Skeletal muscle satellite cell (primary cell): Measurements from ENCODE around the gene SMAD1.
"Not testable (repeated sequence)": the region's sequence is repeated elsewhere in the genome, so short reads cannot be mapped to it uniquely, and the experiment has no call there.

Experiments
- H3K27me3 ChIP-seq: 2 replicates; pipeline ENCODE4 v1.7.0; 2013; ENCODE audit warnings: low read length; ENCODE audit not compliant: control insufficient read depth, insufficient read depth
- H3K36me3 ChIP-seq: 2 replicates; pipeline ENCODE4 v1.7.0; 2013; ENCODE audit warnings: mild to moderate bottlenecking, control low read depth, low read length; ENCODE audit not compliant: insufficient read depth
- H3K4me1 ChIP-seq: 2 replicates; pipeline ENCODE4 v1.7.0; 2013; ENCODE audit warnings: low read length; ENCODE audit not compliant: control insufficient read depth, insufficient read depth
- H3K4me2 ChIP-seq: 2 replicates; pipeline ENCODE4 v1.7.0; 2013; ENCODE audit warnings: mild to moderate bottlenecking, low read length
- H3K4me3 ChIP-seq: 2 replicates; pipeline ENCODE4 v1.7.0; 2013; ENCODE audit warnings: low read length
- H3K9ac ChIP-seq: 2 replicates; pipeline ENCODE4 v1.7.0; 2013; ENCODE audit warnings: mild to moderate bottlenecking, low read depth, low read length, moderate library complexity
- H3K9me3 ChIP-seq: replicated peaks from 2 replicates; pipeline ENCODE4 v1.7.0; 2013; ENCODE audit warnings: mild to moderate bottlenecking, control low read depth, low read length

The SMAD1 gene

DNA sequence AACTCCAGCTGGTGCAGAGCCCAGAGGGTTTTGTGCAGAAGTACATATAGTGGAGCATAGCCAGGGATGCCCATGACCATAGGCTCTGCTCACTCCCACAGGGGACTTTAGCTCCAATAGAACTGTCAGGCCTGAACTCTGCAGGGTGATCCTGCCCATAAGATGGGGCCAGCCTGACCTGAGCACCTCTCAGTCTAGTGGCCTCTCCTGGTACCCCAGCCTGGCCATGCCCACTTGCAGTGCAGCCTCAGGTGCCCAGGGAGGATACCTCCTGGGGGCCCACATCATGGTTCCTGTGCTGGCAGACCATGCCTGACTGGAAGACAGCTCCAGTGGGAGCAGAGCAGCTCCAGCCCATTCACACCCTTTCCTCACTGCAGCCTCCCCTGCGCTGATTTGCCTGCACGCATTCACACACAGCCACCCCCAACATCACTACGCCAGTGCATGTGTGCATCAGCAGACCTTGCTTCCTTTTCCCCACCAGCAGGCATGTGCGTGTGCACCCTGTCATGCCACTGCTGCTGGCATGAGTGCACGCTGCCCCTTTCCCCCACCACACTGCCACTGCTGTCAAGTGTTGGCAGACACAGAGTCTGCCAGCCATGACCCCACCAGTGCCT, 84.5 kb downstream of the SMAD1 start:
- Histone ChIP-seq H3K4me1 (no peaks in the 10 kb centered on the region), H3K27me3 (no peaks in the 10 kb centered on the region), H3K4me3 (no peak overlapping the region), H3K9ac (no peak overlapping the region), H3K9me3 (no peaks in the 10 kb centered on the region), H3K36me3 (no peaks in the 10 kb centered on the region), H3K4me2 (no peak overlapping the region)

DNA sequence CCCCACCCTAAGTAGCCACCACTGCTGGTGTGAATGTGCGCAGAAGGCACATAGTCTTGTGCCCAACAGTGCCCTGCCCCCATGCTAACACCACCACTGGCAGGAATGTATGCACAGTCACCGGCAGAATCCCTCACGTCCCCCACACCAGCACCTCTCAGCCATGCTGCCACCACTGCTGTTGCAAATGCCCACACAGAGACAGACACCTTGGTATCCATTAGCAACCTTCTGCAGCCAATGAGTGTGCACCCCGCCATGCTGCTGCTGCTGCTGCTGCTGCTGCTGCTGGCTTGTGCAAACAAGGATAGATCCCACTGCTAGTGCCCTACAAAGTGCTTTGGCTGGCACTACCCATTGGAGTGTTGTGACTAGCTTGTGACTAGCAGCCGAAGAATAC, 85.1 kb downstream of the SMAD1 start:
- no peaks in the 10 kb centered on the region for H3K36me3 ChIP-seq
- H3K9ac ChIP-seq, result no peak overlapping the region
- no peak overlapping the region for H3K4me3 ChIP-seq
- no peaks in the 10 kb centered on the region for H3K27me3 ChIP-seq
- H3K4me2 ChIP-seq, result no peak overlapping the region
- no peaks in the 10 kb centered on the region for H3K9me3 ChIP-seq
- no peaks in the 10 kb centered on the region for H3K4me1 ChIP-seq

DNA sequence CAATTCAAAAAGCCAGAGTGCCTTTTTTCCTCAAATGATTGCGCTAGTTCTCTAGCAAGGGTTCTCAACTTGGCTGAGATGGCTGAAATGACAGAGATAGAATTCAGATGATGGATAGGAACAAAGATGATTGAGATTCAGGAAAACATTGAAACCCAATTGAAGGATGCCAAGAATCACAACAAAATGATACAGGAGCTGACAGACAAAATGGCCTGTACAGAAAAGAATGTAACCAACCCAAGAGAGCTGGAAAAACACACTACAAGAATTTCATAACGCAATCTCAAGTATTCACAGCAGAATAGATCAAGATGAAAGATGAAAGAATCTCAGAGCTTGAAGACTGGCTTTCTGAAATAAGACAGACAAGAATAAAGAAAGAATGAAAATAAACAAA, 85.9 kb downstream of the SMAD1 start:
- H3K4me3 ChIP-seq, result no peak overlapping the region
- no peaks in the 10 kb centered on the region for H3K27me3 ChIP-seq
- H3K4me2 ChIP-seq, result no peak overlapping the region
- no peaks in the 10 kb centered on the region for H3K36me3 ChIP-seq
- H3K4me1 ChIP-seq, result no peaks in the 10 kb centered on the region
- no peak overlapping the region for H3K9ac ChIP-seq
- H3K9me3 ChIP-seq, result no peaks in the 10 kb centered on the region

DNA sequence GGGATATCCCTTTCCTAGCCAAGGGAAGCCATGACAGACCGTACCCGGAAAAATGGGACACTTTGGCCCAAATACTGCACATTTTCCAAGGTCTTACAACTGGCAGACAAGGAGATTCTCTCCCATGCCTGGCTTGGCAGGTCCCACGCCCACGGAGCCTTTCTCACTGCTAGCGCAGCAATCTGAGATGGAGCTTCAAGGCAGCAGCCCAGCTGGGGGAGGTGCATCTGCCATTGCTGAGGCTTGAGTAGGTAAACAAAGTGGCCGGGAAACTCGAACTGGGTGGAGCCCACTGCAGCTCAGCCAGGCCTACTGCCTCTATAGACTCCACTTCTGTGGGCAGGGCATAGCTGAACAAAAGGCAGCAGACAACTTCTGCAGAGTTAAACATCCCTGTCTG, 92.9 kb downstream of the SMAD1 start:
- H3K9ac ChIP-seq, H3K36me3 ChIP-seq, H3K4me3 ChIP-seq, H3K9me3 ChIP-seq, H3K4me1 ChIP-seq, H3K27me3 ChIP-seq, H3K4me2 ChIP-seq: not testable (repeated sequence)

DNA sequence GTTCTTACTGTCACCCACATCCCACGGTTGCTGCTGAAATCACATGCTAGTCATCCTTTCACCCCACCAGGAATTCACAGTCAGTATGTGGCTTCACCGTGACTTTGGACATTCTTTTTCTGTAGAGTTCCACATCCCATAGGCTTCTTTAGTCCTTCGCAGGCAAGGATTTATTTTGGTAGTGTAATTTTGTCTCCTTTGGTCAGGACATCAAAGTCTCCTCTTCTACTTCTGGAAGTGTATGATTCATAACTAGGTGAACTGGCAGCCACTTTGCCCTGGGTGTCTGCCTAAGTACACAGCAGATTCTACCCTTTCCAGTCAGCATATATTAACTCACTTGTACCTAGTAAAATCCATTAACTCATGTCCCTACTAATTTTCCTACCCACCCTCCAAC, 99.3 kb downstream of the SMAD1 start:
- H3K36me3 ChIP-seq, result no peaks in the 10 kb centered on the region
- H3K4me2 ChIP-seq, result no peak overlapping the region
- no peak overlapping the region for H3K9ac ChIP-seq
- H3K9me3 ChIP-seq, result no peaks in the 10 kb centered on the region
- H3K27me3 ChIP-seq, result peaks cover 10% of the 10 kb centered on the region
- no peak overlapping the region for H3K4me3 ChIP-seq
- no peaks in the 10 kb centered on the region for H3K4me1 ChIP-seq

DNA sequence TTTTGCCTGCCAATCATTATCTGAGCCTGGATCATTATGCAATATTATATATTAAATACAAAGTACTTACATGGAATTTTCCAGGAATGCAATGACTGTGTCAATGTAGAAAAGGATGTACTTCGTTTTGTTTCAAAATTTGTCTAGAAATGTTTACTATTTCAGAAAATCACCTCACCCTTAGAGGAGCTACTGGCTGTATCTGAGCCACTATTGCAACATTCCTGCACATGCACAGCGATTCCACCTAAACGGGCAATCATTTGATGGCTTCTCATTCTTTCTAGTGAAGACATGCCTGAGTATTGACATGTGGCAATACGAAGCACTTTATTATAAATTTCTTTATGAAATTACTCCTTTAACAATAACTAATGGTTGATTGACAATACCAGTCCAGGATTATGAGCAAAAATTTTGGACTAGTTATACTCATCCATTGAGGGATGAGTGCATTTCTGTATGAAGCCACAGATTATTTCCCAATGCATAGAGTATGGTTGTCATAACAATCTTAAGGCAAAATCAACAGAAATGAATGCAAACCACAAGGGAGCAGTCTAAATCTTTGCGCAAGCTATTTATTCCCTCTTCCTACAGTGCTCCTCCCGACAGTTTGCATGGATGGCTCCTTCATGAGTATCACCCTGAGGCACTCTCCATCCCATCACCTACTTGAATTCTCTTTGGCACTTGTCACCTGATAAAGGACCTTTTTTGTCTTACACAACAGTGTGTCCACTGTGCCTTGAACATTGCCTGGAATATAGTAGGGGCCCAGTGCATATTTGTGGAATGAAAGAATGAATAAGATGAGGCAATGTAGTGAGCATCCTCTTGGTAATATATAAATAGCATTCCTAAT, 101.8 kb downstream of the SMAD1 start:
- H3K27me3 ChIP-seq, result peaks cover 14% of the 10 kb centered on the region
- H3K9ac ChIP-seq, result no peak overlapping the region
- H3K36me3 ChIP-seq, result no peaks in the 10 kb centered on the region
- H3K9me3 ChIP-seq, result no peaks in the 10 kb centered on the region
- no peaks in the 10 kb centered on the region for H3K4me1 ChIP-seq
- no peak overlapping the region for H3K4me3 ChIP-seq
- no peak overlapping the region for H3K4me2 ChIP-seq

DNA sequence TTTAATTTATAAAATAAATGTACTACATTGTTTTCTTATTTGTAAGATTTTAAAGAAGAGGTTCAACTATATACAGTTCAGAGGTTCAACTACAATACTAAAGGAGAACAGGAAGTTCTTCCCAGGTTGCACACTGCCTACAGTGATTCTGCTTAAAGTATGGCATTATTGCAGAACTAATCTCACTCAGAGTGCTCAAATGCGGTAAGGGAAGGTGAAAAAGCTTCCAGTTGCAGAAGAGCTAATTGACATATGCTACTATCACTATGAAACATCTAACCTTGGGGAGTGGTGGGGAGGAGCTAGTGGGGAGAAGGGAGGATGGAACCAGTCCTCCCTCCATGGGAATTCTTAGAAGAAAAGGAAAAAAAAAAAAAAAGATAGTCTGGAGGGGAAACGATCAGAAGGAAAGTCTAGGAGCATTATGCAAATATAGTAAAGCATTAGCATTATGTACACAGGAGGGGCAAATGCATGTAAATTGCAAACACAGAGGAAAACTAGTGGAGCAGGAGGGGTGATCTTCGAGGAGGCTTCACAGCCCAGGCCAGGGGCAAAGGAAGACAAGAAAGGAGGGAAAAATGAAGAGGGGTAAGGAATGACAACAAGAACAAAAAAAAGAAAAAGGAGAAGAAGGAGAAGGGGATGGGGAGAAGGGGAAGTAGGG, 105.6 kb downstream of the SMAD1 start:
- H3K4me3 ChIP-seq, result no peak overlapping the region
- H3K36me3 ChIP-seq, result no peaks in the 10 kb centered on the region
- H3K9ac ChIP-seq, result no peak overlapping the region
- no peaks in the 10 kb centered on the region for H3K4me1 ChIP-seq
- H3K4me2 ChIP-seq, result no peak overlapping the region
- no peaks in the 10 kb centered on the region for H3K9me3 ChIP-seq
- H3K27me3 ChIP-seq, result peaks cover 14% of the 10 kb centered on the region

DNA sequence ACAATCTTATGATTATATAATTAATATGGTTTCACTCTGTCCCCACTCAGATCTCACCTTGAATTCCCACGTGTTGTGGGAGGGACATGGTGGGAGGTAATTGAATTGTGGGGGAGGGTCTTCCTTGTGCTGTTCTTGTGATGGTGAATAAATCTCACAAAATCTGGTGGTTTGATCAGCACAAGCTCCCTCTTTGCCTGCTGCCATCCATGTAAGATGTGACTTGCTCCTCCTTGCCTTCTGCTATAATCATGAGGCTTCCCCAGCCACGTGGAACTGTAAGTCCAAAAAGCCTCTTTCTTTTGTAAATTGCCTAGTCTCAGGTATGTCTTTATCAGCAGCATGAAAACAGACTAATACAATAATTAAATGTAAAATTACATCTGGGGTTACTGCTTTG, 107.7 kb downstream of the SMAD1 start:
- H3K27me3 ChIP-seq, H3K9me3 ChIP-seq, H3K9ac ChIP-seq, H3K4me3 ChIP-seq, H3K4me2 ChIP-seq, H3K36me3 ChIP-seq, H3K4me1 ChIP-seq: not testable (repeated sequence)

DNA sequence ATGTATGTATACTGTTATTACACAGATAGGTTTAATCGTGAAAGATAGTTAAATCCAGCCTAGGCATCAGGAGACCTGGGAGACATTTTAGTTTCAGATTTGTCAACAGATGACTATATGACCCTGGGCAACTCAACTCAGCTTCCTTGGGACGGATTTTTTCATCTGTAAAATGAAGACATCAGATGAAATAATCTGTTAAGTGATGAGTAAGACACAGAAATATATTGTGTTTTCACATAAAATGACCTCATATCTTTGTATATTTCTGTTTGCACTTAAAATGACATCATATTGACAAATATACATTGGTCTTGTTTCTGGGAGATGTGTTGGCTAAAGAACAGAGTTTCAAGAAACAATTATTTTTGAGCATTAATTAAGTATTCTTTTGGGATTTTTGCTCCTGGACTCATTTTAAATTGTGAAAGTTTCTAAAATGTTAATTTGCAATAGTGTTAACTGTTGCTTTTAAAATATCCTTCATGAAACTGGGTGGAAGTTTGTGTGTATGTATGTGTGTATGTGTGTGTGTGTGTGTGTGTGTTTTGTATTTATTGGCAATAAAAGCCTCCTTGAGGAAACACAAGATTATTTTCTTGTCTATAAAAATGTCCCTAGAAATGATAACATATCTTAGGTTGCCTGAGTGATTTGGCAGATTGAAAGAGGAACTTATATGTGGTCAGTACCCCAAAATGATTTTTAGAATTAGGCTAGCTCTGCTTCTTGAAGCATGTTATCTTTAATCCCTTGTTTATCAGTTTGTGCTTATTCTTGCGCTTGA, 108.5 kb downstream of the SMAD1 start:
- Histone ChIP-seq H3K4me3 (no peak overlapping the region), H3K9me3 (no peaks in the 10 kb centered on the region), H3K27me3 (peaks cover 4% of the 10 kb centered on the region), H3K36me3 (no peaks in the 10 kb centered on the region), H3K9ac (no peak overlapping the region), H3K4me2 (no peak overlapping the region), H3K4me1 (no peaks in the 10 kb centered on the region)

DNA sequence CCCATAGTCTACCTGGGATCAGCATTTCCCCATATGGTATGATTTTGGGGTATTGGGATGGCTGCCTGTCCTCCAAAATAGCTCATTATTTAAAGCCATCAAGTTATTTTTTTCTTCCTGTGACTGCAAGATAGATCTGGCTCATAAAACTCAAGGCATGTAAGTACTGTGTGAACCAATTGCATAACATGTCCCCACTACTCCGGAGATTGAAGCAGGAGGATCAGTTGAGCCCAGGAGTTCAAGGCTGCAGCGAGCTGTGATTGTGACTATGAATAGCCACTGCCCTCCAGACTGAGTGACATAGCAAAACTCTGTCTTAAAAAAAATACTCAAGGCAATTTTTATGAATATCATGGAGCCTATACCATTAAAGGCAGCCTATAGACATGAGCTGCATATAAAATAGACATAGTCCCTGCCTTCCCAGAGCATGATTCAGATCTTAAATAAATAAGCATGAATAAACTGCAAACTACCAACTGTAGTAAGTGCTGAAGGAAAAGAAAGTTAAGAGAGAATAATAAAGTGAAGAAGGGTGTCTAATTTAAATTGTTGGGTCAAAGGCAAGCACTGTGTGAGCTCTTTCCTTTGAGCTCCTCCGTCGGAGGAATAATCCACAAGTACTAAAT, 120.6 kb downstream of the SMAD1 start:
- Histone ChIP-seq H3K27me3 (no peaks in the 10 kb centered on the region), H3K4me3 (no peak overlapping the region), H3K9ac (no peak overlapping the region), H3K4me1 (no peaks in the 10 kb centered on the region), H3K4me2 (no peak overlapping the region), H3K36me3 (no peaks in the 10 kb centered on the region), H3K9me3 (no peaks in the 10 kb centered on the region)

DNA sequence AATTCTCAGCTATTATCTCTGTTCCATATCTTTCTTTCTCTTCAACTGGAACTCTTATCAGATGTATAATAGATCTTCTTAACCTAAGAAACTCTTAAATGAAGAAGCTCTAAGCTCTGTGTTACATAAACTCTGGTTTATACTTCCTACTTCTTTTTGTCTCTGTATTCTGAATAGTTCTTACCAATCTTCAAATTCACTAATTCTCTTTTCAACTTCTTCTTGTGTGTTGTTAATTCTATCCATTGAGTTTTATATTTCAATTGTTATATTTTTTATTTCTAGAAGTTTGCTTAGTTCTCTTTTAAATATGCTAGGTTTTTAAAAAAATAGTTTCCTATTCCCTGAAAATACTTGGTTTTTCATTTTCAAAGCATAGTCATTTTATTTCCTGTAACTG, 124.3 kb downstream of the SMAD1 start:
- Histone ChIP-seq H3K4me3 (no peak overlapping the region), H3K27me3 (no peaks in the 10 kb centered on the region), H3K9me3 (no peaks in the 10 kb centered on the region), H3K4me2 (no peak overlapping the region), H3K36me3 (no peaks in the 10 kb centered on the region), H3K9ac (no peak overlapping the region), H3K4me1 (no peaks in the 10 kb centered on the region)
